Measurements from ENCODE around the gene PRRC2B.

- TF ChIP-seq, protein P1, sequence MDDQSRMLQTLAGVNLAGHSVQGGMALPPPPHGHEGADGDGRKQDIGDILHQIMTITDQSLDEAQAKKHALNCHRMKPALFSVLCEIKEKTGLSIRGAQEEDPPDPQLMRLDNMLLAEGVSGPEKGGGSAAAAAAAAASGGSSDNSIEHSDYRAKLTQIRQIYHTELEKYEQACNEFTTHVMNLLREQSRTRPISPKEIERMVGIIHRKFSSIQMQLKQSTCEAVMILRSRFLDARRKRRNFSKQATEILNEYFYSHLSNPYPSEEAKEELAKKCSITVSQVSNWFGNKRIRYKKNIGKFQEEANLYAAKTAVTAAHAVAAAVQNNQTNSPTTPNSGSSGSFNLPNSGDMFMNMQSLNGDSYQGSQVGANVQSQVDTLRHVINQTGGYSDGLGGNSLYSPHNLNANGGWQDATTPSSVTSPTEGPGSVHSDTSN (CRISPR knock-in tag; IDR thresholded peaks at IDR 0.05; ENCODE audit: borderline replicate concordance): no peak
- TF ChIP-seq KLF13 (CRISPR knock-in tag; IDR thresholded peaks at IDR 0.05) (no peak), CCAR2 (optimal IDR thresholded peaks at IDR 0.05; ENCODE audit: low read depth, low read length) (no peak), JUND (CRISPR knock-in tag; IDR thresholded peaks at IDR 0.05) (no peak), ZNF720 (CRISPR knock-in tag; IDR thresholded peaks at IDR 0.05) (no peak), PHB2 (IDR thresholded peaks at IDR 0.05; ENCODE audit: partially characterized antibody) (no peak), ZBTB7A (CRISPR knock-in tag; IDR thresholded peaks at IDR 0.05) (no peak), JDP2 (CRISPR knock-in tag; IDR thresholded peaks at IDR 0.05; ENCODE audit: borderline replicate concordance) (no peak), ZNF777 (CRISPR knock-in tag; IDR thresholded peaks at IDR 0.05) (no peak), ZFP36 (IDR thresholded peaks at IDR 0.05; ENCODE audit: borderline replicate concordance, low read depth, low read length, partially characterized antibody) (no peak)
- TF ChIP-seq, protein P2, sequence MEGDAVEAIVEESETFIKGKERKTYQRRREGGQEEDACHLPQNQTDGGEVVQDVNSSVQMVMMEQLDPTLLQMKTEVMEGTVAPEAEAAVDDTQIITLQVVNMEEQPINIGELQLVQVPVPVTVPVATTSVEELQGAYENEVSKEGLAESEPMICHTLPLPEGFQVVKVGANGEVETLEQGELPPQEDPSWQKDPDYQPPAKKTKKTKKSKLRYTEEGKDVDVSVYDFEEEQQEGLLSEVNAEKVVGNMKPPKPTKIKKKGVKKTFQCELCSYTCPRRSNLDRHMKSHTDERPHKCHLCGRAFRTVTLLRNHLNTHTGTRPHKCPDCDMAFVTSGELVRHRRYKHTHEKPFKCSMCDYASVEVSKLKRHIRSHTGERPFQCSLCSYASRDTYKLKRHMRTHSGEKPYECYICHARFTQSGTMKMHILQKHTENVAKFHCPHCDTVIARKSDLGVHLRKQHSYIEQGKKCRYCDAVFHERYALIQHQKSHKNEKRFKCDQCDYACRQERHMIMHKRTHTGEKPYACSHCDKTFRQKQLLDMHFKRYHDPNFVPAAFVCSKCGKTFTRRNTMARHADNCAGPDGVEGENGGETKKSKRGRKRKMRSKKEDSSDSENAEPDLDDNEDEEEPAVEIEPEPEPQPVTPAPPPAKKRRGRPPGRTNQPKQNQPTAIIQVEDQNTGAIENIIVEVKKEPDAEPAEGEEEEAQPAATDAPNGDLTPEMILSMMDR (CRISPR knock-in tag; IDR thresholded peaks at IDR 0.05): no peak
Measured at GRCh38 chr9:131521203-131521602, 127.3 kb downstream of the PRRC2B start.
